GM12878 (cell line): ENCODE measurements around the gene RPS6KC1.

ENCODE experiments used
- TF ChIP-seq, protein P1 (sequence below): IDR thresholded peaks from 2 replicates; pipeline ENCODE4 v1.6.1; 2012; ENCODE audit warnings: mild to moderate bottlenecking, low read depth, low read length
- TF ChIP-seq, protein P2 (sequence below), 3 experiments: IDR thresholded peaks in 2 of 3; conservative IDR thresholded peaks in 1 of 3; 2 replicates each; pipeline ENCODE4 v1.5.1; 2011; ENCODE audit warnings: low read depth in 3 of 3, low read length in 3 of 3, mild to moderate bottlenecking in 3 of 3, control low read depth in 2 of 3, moderate library complexity in 2 of 3, inconsistent platforms in 1 of 3, mixed read lengths in 1 of 3; ENCODE audit not compliant: control insufficient read depth in 2 of 3, insufficient read depth in 1 of 3; ENCODE audit errors: extremely low read depth in 1 of 3

DNA sequence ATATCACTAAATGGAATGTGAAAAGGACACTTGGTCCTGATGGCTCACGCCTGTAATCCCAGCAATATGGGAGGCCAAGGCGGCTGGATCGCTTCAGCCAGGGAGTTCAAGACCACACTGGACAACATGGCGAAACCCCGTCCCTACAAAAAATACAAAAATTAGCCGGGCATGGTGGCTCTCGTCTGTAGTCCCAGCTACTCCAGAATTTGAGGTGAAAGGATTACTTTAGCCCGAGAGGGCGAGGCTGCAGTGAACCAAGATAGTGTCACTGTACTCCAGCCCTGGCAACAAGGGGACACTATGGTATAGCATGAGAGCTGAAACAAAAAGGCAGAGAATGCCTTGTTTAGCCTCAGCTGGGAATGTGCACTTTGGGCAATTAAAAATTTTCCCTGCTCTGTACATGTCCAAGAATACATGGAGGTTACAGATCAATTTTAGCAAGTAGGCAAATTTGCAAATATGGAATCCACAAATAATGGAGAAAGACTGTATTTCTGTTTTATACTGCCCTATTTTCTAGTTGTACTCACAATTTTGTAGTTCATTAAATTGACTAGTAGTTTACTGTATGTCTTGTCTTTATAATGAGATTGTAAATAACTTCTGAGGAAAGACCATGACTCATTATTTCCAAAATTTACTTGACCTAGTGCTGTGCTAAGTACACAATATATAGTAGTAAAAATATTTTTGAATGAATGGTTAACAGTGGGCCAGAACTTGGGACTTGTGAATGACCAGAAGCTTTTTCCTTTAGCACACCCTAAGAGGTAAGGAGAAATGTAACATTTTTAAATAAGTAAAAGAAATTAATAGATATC, 33.4 kb upstream of the RPS6KC1 start:
- TF ChIP-seq, protein P1, sequence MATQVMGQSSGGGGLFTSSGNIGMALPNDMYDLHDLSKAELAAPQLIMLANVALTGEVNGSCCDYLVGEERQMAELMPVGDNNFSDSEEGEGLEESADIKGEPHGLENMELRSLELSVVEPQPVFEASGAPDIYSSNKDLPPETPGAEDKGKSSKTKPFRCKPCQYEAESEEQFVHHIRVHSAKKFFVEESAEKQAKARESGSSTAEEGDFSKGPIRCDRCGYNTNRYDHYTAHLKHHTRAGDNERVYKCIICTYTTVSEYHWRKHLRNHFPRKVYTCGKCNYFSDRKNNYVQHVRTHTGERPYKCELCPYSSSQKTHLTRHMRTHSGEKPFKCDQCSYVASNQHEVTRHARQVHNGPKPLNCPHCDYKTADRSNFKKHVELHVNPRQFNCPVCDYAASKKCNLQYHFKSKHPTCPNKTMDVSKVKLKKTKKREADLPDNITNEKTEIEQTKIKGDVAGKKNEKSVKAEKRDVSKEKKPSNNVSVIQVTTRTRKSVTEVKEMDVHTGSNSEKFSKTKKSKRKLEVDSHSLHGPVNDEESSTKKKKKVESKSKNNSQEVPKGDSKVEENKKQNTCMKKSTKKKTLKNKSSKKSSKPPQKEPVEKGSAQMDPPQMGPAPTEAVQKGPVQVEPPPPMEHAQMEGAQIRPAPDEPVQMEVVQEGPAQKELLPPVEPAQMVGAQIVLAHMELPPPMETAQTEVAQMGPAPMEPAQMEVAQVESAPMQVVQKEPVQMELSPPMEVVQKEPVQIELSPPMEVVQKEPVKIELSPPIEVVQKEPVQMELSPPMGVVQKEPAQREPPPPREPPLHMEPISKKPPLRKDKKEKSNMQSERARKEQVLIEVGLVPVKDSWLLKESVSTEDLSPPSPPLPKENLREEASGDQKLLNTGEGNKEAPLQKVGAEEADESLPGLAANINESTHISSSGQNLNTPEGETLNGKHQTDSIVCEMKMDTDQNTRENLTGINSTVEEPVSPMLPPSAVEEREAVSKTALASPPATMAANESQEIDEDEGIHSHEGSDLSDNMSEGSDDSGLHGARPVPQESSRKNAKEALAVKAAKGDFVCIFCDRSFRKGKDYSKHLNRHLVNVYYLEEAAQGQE, result no peak
- TF ChIP-seq, protein P2, sequence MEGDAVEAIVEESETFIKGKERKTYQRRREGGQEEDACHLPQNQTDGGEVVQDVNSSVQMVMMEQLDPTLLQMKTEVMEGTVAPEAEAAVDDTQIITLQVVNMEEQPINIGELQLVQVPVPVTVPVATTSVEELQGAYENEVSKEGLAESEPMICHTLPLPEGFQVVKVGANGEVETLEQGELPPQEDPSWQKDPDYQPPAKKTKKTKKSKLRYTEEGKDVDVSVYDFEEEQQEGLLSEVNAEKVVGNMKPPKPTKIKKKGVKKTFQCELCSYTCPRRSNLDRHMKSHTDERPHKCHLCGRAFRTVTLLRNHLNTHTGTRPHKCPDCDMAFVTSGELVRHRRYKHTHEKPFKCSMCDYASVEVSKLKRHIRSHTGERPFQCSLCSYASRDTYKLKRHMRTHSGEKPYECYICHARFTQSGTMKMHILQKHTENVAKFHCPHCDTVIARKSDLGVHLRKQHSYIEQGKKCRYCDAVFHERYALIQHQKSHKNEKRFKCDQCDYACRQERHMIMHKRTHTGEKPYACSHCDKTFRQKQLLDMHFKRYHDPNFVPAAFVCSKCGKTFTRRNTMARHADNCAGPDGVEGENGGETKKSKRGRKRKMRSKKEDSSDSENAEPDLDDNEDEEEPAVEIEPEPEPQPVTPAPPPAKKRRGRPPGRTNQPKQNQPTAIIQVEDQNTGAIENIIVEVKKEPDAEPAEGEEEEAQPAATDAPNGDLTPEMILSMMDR (IDR thresholded peaks at IDR 0.05 in 2 of 3, conservative IDR thresholded peaks at IDR 0.05 in 1 of 3; ENCODE audit: control insufficient read depth in 2 of 3, extremely low read depth in 1 of 3, insufficient read depth in 1 of 3, low read depth in 3 of 3, low read length in 3 of 3), result no peak
